Upper lobe of right lung (tissue), 1 donor: ENCODE results near the gene INPP4A. TPM values are rescaled to one million over a fixed set of nuclear protein-coding genes. Genes with fewer than 3 reads are reported as not detected.
A peak's percentile ranks its signal among the peaks of the same experiment; 100 is the strongest.

ENCODE experiments used
- ATAC-seq: fragments of 200-7000 bp; cut with Tn5 transposase; one replicate; pipeline ENCODE4 v1.9.1; 2020; ENCODE audit warnings: mild to moderate bottlenecking, moderate library complexity
- DNase-seq: peaks from one replicate; pipeline ENCODE4 v3.0.0-alpha.2; 2020
- H3K27ac ChIP-seq: fragments of 200-600 bp; one replicate; pipeline ENCODE4 v1.8.0; 2022
- H3K27me3 ChIP-seq: fragments of 200-600 bp; one replicate; pipeline ENCODE4 v1.8.0; 2022; ENCODE audit warnings: mild to moderate bottlenecking
- H3K36me3 ChIP-seq: fragments of 200-600 bp; one replicate; pipeline ENCODE4 v1.8.0; 2022
- H3K4me1 ChIP-seq: fragments of 200-600 bp; one replicate; pipeline ENCODE4 v1.8.0; 2022
- H3K4me3 ChIP-seq: fragments of 200-600 bp; one replicate; pipeline ENCODE4 v1.8.0; 2022; ENCODE audit warnings: mild to moderate bottlenecking
- H3K9me3 ChIP-seq: fragments of 200-600 bp; one replicate; pipeline ENCODE4 v1.8.0; 2022
- intact Hi-C: fragments of 100-400 bp; cut with DNase I; formaldehyde crosslinking; loops from one replicate; pipeline ENCODE4 v1.11.0; 2022
- total RNA-seq: library from RNA; stranded (reverse); fragmentation: NEBNext Ultra II Directional; extraction: Animal tissue kit (Norgen Biotek cat#: 25700); gene quantifications from one replicate; pipeline ENCODE4 v1.2.1, GENCODE V29; 2021
- TF ChIP-seq, protein P1 (sequence below): fragments of 200-600 bp; IDR thresholded peaks from one replicate; pipeline ENCODE4 v1.8.0; 2022; ENCODE audit warnings: antibody characterized with exemption
- donor health status: DM: no; HTN: yes; CAD: no; lungs with severe emphysema.

The INPP4A gene
- total RNA-seq, 1 donor from 2014 or later, result 35.0 TPM

- H3K27me3 ChIP-seq, result no peaks in the 10 kb centered on the region
- H3K27ac ChIP-seq, result no peak overlapping the region
- no peak for DNase-seq
- TF ChIP-seq, protein P1, sequence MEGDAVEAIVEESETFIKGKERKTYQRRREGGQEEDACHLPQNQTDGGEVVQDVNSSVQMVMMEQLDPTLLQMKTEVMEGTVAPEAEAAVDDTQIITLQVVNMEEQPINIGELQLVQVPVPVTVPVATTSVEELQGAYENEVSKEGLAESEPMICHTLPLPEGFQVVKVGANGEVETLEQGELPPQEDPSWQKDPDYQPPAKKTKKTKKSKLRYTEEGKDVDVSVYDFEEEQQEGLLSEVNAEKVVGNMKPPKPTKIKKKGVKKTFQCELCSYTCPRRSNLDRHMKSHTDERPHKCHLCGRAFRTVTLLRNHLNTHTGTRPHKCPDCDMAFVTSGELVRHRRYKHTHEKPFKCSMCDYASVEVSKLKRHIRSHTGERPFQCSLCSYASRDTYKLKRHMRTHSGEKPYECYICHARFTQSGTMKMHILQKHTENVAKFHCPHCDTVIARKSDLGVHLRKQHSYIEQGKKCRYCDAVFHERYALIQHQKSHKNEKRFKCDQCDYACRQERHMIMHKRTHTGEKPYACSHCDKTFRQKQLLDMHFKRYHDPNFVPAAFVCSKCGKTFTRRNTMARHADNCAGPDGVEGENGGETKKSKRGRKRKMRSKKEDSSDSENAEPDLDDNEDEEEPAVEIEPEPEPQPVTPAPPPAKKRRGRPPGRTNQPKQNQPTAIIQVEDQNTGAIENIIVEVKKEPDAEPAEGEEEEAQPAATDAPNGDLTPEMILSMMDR, result no peak
- H3K4me3 ChIP-seq, result no peak overlapping the region
- H3K4me1 ChIP-seq, result peaks cover 16% of the 10 kb centered on the region
- intact Hi-C loops, result no loop called here
- no peaks in the 10 kb centered on the region for H3K9me3 ChIP-seq
- peaks cover 17% of the 10 kb centered on the region for H3K36me3 ChIP-seq
- no peak for ATAC-seq
Observed at GRCh38 chr2:98517636-98518035, 73.0 kb downstream of the INPP4A start.

DNA sequence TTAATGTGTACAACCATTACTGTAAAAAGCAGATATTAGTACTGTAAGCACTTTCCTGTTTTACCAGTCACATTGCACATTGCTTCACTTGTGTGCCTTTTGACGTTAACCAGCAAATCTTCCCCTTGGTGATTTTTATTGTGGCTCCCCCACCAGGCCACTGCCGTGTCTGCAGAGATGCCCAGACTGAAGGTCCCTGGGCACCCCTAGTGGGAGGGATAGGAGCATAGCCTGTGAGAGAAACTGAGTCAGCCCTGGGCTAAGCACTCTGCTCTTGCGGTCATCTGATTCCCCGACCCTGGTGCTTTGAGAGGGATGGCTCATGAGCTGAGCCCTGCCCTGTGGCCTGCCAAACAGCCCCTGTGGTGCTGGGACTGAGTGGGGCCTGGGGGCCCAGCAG, 73.4 kb downstream of the INPP4A start:
- peaks cover 16% of the 10 kb centered on the region for H3K4me1 ChIP-seq
- intact Hi-C loops, result no loop called here
- H3K36me3 ChIP-seq, result peaks cover 17% of the 10 kb centered on the region
- H3K4me3 ChIP-seq, result no peak overlapping the region
- H3K9me3 ChIP-seq, result no peaks in the 10 kb centered on the region
- peak; percentile 83 for ATAC-seq
- H3K27ac ChIP-seq, result no peak overlapping the region
- TF ChIP-seq, protein P1, result peak; percentile 56
- no peak for DNase-seq
- H3K27me3 ChIP-seq, result no peaks in the 10 kb centered on the region

DNA sequence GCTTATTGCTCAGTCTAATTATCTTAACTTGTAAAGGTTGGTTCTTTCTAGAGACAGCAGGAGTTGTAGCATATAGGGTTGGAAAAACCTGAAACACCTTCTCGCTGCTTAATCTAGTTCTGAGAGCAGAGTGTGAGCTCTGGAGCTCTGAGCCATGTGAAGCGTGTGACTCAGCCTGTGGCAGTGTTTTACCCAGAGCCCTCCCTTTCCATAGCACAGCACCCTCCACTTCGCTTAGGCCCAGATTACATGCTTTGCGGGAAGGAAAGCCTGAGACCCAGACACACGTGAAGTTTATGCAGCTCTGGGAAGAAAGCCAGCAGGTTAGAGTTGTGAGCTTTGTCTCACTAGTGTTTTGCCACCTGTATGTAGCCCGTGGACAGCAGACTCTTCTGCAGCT, 74.5 kb downstream of the INPP4A start:
- H3K4me3 ChIP-seq, result no peak overlapping the region
- H3K4me1 ChIP-seq, result peaks cover 16% of the 10 kb centered on the region
- no peak overlapping the region for H3K27ac ChIP-seq
- peaks cover 17% of the 10 kb centered on the region for H3K36me3 ChIP-seq
- H3K9me3 ChIP-seq, result no peaks in the 10 kb centered on the region
- no peak for DNase-seq
- intact Hi-C loops, result no loop called here
- H3K27me3 ChIP-seq, result no peaks in the 10 kb centered on the region
- TF ChIP-seq, protein P1, result no peak
- peak; percentile 41 for ATAC-seq

DNA sequence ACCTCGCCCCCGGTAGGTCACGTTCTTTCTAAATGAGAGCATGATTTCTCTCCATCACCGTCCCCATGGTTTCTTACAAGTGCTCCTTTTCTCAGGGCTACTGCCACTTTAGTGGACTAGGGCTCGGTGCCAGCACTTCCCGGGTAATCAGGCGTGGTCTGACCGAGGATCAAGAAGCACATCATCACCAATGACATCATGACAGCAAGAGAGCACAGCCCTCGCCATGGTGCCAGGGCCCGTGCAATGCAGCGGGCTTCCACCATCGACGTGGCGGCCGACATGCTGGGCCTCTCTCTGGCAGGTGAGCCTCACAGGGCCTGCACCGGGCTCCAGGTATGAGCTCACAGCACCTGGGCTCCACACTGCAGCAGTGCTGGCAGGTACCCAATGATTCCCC, 75.2 kb downstream of the INPP4A start:
- no peak for DNase-seq

GRCh38 chr2:98520806-98521205, 76.1 kb downstream of the INPP4A start:
- intact Hi-C loops, result no loop called here
- H3K4me3 ChIP-seq, result no peak overlapping the region

More for the DNA sequence above, 75.2 kb downstream of the INPP4A start:
- Histone ChIP-seq H3K4me3 (no peak overlapping the region), H3K4me1 (peaks cover 11% of the 10 kb centered on the region), H3K9me3 (no peaks in the 10 kb centered on the region), H3K36me3 (peaks cover 17% of the 10 kb centered on the region), H3K27ac (no peak overlapping the region), H3K27me3 (no peaks in the 10 kb centered on the region)
- TF ChIP-seq, protein P1, result no peak
- intact Hi-C loops, result no loop called here
- ATAC-seq, result no peak

More at GRCh38 chr2:98520806-98521205, 76.1 kb downstream of the INPP4A start:
- no peak for DNase-seq
- H3K4me1 ChIP-seq, result peaks cover 9% of the 10 kb centered on the region
- ATAC-seq, result no peak
- H3K9me3 ChIP-seq, result no peaks in the 10 kb centered on the region
- TF ChIP-seq, protein P1, result no peak
- peaks cover 17% of the 10 kb centered on the region for H3K36me3 ChIP-seq
- H3K27ac ChIP-seq, result no peak overlapping the region
- H3K27me3 ChIP-seq, result no peaks in the 10 kb centered on the region
